GM12873 (cell line): Measurements from ENCODE around the gene GEMIN4.

Experiments used
- CTCF ChIP-seq: IDR thresholded peaks from 2 replicates; pipeline ENCODE4 v1.5.1; 2012; ENCODE audit warnings: low read depth, mild to moderate bottlenecking, moderate library complexity, low read length, control low read depth; ENCODE audit not compliant: insufficient read depth; ENCODE audit errors: missing control alignments

Gene GEMIN4

DNA sequence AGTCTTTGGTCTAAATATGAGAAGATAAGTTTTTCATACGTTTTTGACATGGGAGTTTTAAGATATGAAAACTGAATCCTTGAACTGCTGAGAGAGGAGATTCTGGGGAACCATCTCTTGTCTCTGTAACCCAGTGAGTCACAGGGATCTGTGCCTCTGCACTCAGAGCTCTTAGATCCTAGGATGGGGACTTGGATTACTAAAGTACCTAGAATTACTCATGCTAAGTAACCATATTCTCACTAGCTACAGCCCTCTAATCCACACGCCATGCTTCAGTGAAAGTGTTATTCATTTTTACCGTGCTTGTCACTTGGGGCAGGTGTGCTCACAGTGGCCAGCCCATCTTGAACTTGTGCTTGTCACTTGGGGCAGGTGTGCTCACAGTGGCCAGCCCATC is 32.1 kb upstream of the GEMIN4 start:
- no peak for TF ChIP-seq CTCF

- peak; percentile 4 for TF ChIP-seq CTCF
Observed at GRCh38 chr17:781805-782731, 30.0 kb upstream of the GEMIN4 start, which contains the start of the genes GLOD4 and MRM3. GLOD4 (minus strand) TSS chr17:782280; CDS start chr17:782255, 25 bp downstream. MRM3 (plus strand) TSS chr17:782353; CDS start chr17:782379, 26 bp downstream.

- no peak for TF ChIP-seq CTCF
Observed at GRCh38 chr17:778096-778495, 26.0 kb upstream of the GEMIN4 start.

- TF ChIP-seq CTCF: no peak
Observed at GRCh38 chr17:774313-774584, 22.2 kb upstream of the GEMIN4 start.

GRCh38 chr17:773467-774312 is 21.6 kb upstream of the GEMIN4 start:
- TF ChIP-seq CTCF: no peak

DNA sequence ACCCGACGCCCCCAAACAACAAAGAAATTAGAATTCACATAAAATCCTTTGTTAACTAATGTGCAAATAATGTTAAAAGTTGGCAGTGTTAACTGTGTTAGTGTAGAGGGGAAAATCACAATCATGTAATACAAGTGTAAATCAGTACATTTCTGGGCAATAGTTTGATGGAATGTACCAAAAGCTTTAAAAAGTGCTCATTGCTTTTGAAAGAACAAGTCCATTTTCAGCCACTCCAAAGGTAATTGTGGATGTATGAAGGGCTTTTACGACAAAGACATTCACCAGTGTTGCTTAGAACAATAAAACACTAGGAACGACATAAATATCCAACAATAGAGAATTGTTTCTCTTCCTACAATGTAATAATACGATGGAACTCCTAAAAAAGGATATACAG is 21.0 kb upstream of the GEMIN4 start:
- no peak for TF ChIP-seq CTCF

DNA sequence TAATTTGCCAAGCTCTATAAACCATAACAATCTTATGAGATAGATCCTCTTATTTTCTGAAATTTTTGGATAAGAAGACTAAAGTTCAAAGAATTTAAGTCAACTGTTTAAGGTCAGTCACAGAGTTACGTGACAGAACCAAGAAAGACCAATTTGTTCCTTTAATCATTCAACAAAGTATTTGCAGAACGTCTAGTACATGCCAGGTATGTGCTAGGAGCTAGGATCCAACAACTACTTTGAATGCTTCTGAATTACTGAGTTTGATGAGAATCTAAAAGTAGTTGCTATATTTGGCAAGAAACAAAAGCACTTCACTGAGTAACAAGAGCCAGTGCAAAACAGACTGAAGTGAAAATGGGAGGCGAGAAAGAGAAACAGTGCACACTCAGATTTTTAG is 15.0 kb upstream of the GEMIN4 start:
- TF ChIP-seq CTCF: no peak
